H9 (cell line): ENCODE results near the gene AACS. TPM values are rescaled to one million over a fixed set of nuclear protein-coding genes. Genes with fewer than 3 reads are reported as not detected.

Experiments
- DNase-seq: peaks from one replicate; pipeline ENCODE4 v3.0.0-alpha.2; 2017
- H2AFZ ChIP-seq: one replicate; pipeline ENCODE4 v1.6.1; 2013; ENCODE audit warnings: mild to moderate bottlenecking, low read length, control low read depth, moderate library complexity
- H2AK5ac ChIP-seq: 2 replicates; pipeline ENCODE4 v1.6.1; 2013; ENCODE audit warnings: low read length, control low read depth, mixed read lengths; ENCODE audit not compliant: insufficient read length
- H2BK120ac ChIP-seq: one replicate; pipeline ENCODE4 v1.6.1; 2013; ENCODE audit warnings: low read depth, mild to moderate bottlenecking, low read length, control low read depth, inconsistent platforms; ENCODE audit not compliant: poor library complexity, severe bottlenecking
- H2BK12ac ChIP-seq: 2 replicates; pipeline ENCODE4 v1.6.1; 2013; ENCODE audit warnings: low read length, control low read depth, mixed read lengths, low read depth; ENCODE audit not compliant: insufficient read length
- H2BK15ac ChIP-seq: 2 replicates; pipeline ENCODE4 v1.6.1; 2013; ENCODE audit warnings: low read depth, low read length, control low read depth
- H2BK20ac ChIP-seq: one replicate; pipeline ENCODE4 v1.6.1; 2013; ENCODE audit warnings: low read depth, mild to moderate bottlenecking, low read length, control low read depth, inconsistent platforms; ENCODE audit not compliant: poor library complexity, severe bottlenecking
- H2BK5ac ChIP-seq: 2 replicates; pipeline ENCODE4 v1.6.1; 2013; ENCODE audit warnings: low read length, control low read depth, mixed read lengths; ENCODE audit not compliant: insufficient read length
- H3K14ac ChIP-seq: 2 replicates; pipeline ENCODE4 v1.6.1; 2013; ENCODE audit warnings: low read length, control low read depth; ENCODE audit not compliant: insufficient read depth
- H3K18ac ChIP-seq: 2 replicates; pipeline ENCODE4 v1.6.1; 2013; ENCODE audit warnings: low read depth, mild to moderate bottlenecking, mixed read lengths, low read length, control low read depth; ENCODE audit not compliant: insufficient read length
- H3K23ac ChIP-seq: 2 replicates; pipeline ENCODE4 v1.6.1; 2013; ENCODE audit warnings: low read length, control low read depth, mixed read lengths, low read depth; ENCODE audit not compliant: insufficient read length
- H3K23me2 ChIP-seq: 2 replicates; pipeline ENCODE4 v1.6.1; 2013; ENCODE audit warnings: low read depth, mild to moderate bottlenecking, mixed read lengths, low read length, control low read depth; ENCODE audit not compliant: insufficient read length, poor library complexity, severe bottlenecking
- H3K27ac ChIP-seq: 2 replicates; pipeline ENCODE4 v1.5.1; 2013; ENCODE audit warnings: low read length, control low read depth, mixed read lengths, low read depth; ENCODE audit not compliant: insufficient read length
- H3K27me3 ChIP-seq: 2 replicates; pipeline ENCODE4 v1.6.1; 2013; ENCODE audit warnings: low read length, control low read depth, inconsistent platforms; ENCODE audit not compliant: insufficient read depth
- H3K4ac ChIP-seq: 2 replicates; pipeline ENCODE4 v1.6.1; 2013; ENCODE audit warnings: low read depth, mild to moderate bottlenecking, control low read depth, inconsistent platforms, low read length, moderate library complexity
- H3K4me1 ChIP-seq: 2 replicates; pipeline ENCODE4 v1.6.1; 2013; ENCODE audit warnings: low read length, control low read depth, inconsistent platforms; ENCODE audit not compliant: insufficient read depth
- H3K4me2 ChIP-seq: 2 replicates; pipeline ENCODE4 v1.6.1; 2013; ENCODE audit warnings: low read length, control low read depth, mixed read lengths; ENCODE audit not compliant: insufficient read length, insufficient read depth
- H3K56ac ChIP-seq: 2 replicates; pipeline ENCODE4 v1.6.1; 2013; ENCODE audit warnings: low read depth, mild to moderate bottlenecking, mixed read lengths, low read length, control low read depth; ENCODE audit not compliant: insufficient read length
- H3K79me1 ChIP-seq: 2 replicates; pipeline ENCODE4 v1.6.1; 2013; ENCODE audit warnings: low read depth, mild to moderate bottlenecking, moderate library complexity, low read length, control low read depth, inconsistent platforms; ENCODE audit not compliant: insufficient read depth, poor library complexity, severe bottlenecking
- H3K79me2 ChIP-seq: 2 replicates; pipeline ENCODE4 v1.6.1; 2013; ENCODE audit warnings: low read length, control low read depth, inconsistent platforms; ENCODE audit not compliant: insufficient read depth
- H3K9ac ChIP-seq: 2 replicates; pipeline ENCODE4 v1.6.1; 2013; ENCODE audit warnings: low read length, control low read depth, mixed read lengths; ENCODE audit not compliant: insufficient read length; ENCODE audit errors: extremely low read depth
- H3K9me3 ChIP-seq: one replicate; pipeline ENCODE4 v1.6.1; 2013; ENCODE audit warnings: low read depth, low read length, inconsistent platforms; ENCODE audit not compliant: control insufficient read depth
- H3T11ph ChIP-seq: one replicate; pipeline ENCODE4 v1.6.1; 2013; ENCODE audit warnings: mild to moderate bottlenecking, low read length, control low read depth, inconsistent platforms
- H4K20me1 ChIP-seq: one replicate; pipeline ENCODE4 v1.6.1; 2013; ENCODE audit not compliant: control insufficient read depth, insufficient read length, insufficient read depth
- H4K5ac ChIP-seq: 2 replicates; pipeline ENCODE4 v1.6.1; 2013; ENCODE audit warnings: low read depth, mild to moderate bottlenecking, mixed read lengths, low read length, control low read depth; ENCODE audit not compliant: insufficient read length
- H4K8ac ChIP-seq: replicated peaks from 2 replicates; pipeline ENCODE4 v1.6.1; 2013; ENCODE audit warnings: low read length, control low read depth, mixed read lengths, low read depth; ENCODE audit not compliant: insufficient read length
- H4K91ac ChIP-seq: 2 replicates; pipeline ENCODE4 v1.6.1; 2013; ENCODE audit warnings: low read depth, mild to moderate bottlenecking, moderate library complexity, mixed read lengths, low read length, control low read depth; ENCODE audit not compliant: insufficient read length
- H3K27ac Mint-ChIP-seq, 3 experiments: 2 replicates in 2 of 3; 3 replicates in 1 of 3; pipeline ENCODE4 v1.8.0; 2020 to 2021; ENCODE audit warnings: mixed read lengths in 3 of 3, mild to moderate bottlenecking in 1 of 3, moderate library complexity in 1 of 3
- H3K27me3 Mint-ChIP-seq: 2 replicates; pipeline ENCODE4 v1.8.0; 2021; ENCODE audit warnings: low read depth, mild to moderate bottlenecking, moderate library complexity, mixed read lengths
- H3K36me3 Mint-ChIP-seq, 3 experiments: 2 replicates in 2 of 3; 3 replicates in 1 of 3; pipeline ENCODE4 v1.8.0; 2020 to 2021; ENCODE audit warnings: low read depth in 3 of 3, mixed read lengths in 3 of 3; ENCODE audit not compliant: insufficient read depth in 1 of 3
- H3K4me1 Mint-ChIP-seq, 2 experiments: 2 replicates each; pipeline ENCODE4 v1.8.0; 2020; ENCODE audit warnings: mixed read lengths in 2 of 2
- H3K4me3 Mint-ChIP-seq, 2 experiments: 2 replicates in 1 of 2; 3 replicates in 1 of 2; pipeline ENCODE4 v1.8.0; 2020 to 2021; ENCODE audit warnings: mild to moderate bottlenecking in 2 of 2, mixed read lengths in 2 of 2, moderate library complexity in 1 of 2
- H3K9me3 Mint-ChIP-seq, 2 experiments: 2 replicates in 1 of 2; 3 replicates in 1 of 2; pipeline ENCODE4 v1.8.0; 2020; ENCODE audit warnings: mild to moderate bottlenecking in 2 of 2, mixed read lengths in 2 of 2, moderate library complexity in 1 of 2
- CTCF ChIP-seq: fragments of 200-600 bp; sonication (generic); conservative IDR thresholded peaks from 3 replicates; pipeline ENCODE4 v1.8.0; 2021; ENCODE audit warnings: antibody characterized with exemption, mild to moderate bottlenecking
- WGBS: extraction: QIAGEN DNeasy Blood & Tissue Kit; methylation state at CpG from one replicate; pipeline ENCODE4 v1.1.7; 2013; ENCODE audit warnings: missing lambda C conversion rate, low lambda C conversion rate, mixed read lengths; ENCODE audit not compliant: insufficient read length; ENCODE audit errors: extremely low coverage; 5-methylcytosine and 5-hydroxymethylcytosine counted together
- total RNA-seq: library from RNA; stranded (reverse); gene quantifications from 2 replicates; pipeline ENCODE4 v1.2.1, GENCODE V29; 2021

Gene AACS
- total RNA-seq, 1 experiment from 2014 or later: 35.0 TPM

- TF ChIP-seq CTCF: no peak
- WGBS: no CpG with 5 or more reads among the region's 9 CpGs
Observed at GRCh38 chr12:125021096-125021495, 44.1 kb upstream of the AACS start.

More at GRCh38 chr12:125021096-125021495, 44.1 kb upstream of the AACS start:
- Mint-ChIP-seq H3K4me3 (no peak overlapping the region), H3K4me1 (no peaks in the 10 kb centered on the region), H3K27me3 (no peaks in the 10 kb centered on the region), H3K36me3 (peaks cover 26 to 48% (median 29%) of the 10 kb centered on the region in 3 experiments), H3K9me3 (no peaks in the 10 kb centered on the region), H3K27ac (no peak overlapping the region)
- H3K27ac ChIP-seq: no peak overlapping the region
- no peaks in the 10 kb centered on the region for H3K79me2 ChIP-seq
- no peak overlapping the region for H2BK5ac ChIP-seq
- no peak for DNase-seq
- H3K4me1 ChIP-seq: no peaks in the 10 kb centered on the region
- no peak overlapping the region for H3K4ac ChIP-seq
- H2BK120ac ChIP-seq: no peak overlapping the region
- H4K8ac ChIP-seq: no peak overlapping the region
- no peak overlapping the region for H3K4me2 ChIP-seq
- H3K23ac ChIP-seq: no peak overlapping the region
- no peaks in the 10 kb centered on the region for H3K9me3 ChIP-seq
- H4K91ac ChIP-seq: no peak overlapping the region
- no peak overlapping the region for H3K56ac ChIP-seq
- no peak overlapping the region for H2BK12ac ChIP-seq
- no peak overlapping the region for H3K14ac ChIP-seq
- H3T11ph ChIP-seq: no peak overlapping the region
- H2AK5ac ChIP-seq: no peak overlapping the region
- no peaks in the 10 kb centered on the region for H3K27me3 ChIP-seq
- H2BK20ac ChIP-seq: no peak overlapping the region
- no peaks in the 10 kb centered on the region for H3K79me1 ChIP-seq
- H4K20me1 ChIP-seq: no peaks in the 10 kb centered on the region
- no peak overlapping the region for H2AFZ ChIP-seq
- no peak overlapping the region for H3K9ac ChIP-seq
- no peaks in the 10 kb centered on the region for H3K23me2 ChIP-seq
- no peak overlapping the region for H2BK15ac ChIP-seq
- H3K18ac ChIP-seq: no peak overlapping the region
- no peak overlapping the region for H4K5ac ChIP-seq
